Liver (tissue), 9 donors: Measurements from ENCODE around the gene EPHA6. TPM values are rescaled to one million over a fixed set of nuclear protein-coding genes. Genes with fewer than 3 reads are reported as not detected.

ENCODE experiments used
- DNase-seq: peaks from one replicate; pipeline ENCODE4 v3.0.0-alpha.2; 2017; ENCODE audit warnings: low spot score
- H3K27ac ChIP-seq, 2 donors: one replicate each; pipeline ENCODE4 v1.7.0; 2013; ENCODE audit warnings: inconsistent platforms in 2 of 2, low read length in 2 of 2, control low read depth in 1 of 2, low read depth in 1 of 2, mild to moderate bottlenecking in 1 of 2
- H3K27me3 ChIP-seq, 4 donors: one replicate each; pipeline versions ENCODE4 v1.6.1 to v1.7.0; 2013; ENCODE audit warnings: low read length in 3 of 4, inconsistent platforms in 1 of 4, mild to moderate bottlenecking in 1 of 4, moderate library complexity in 1 of 4; ENCODE audit not compliant: control insufficient read depth in 4 of 4, insufficient read depth in 4 of 4
- H3K36me3 ChIP-seq, 4 donors: one replicate each; pipeline versions ENCODE4 v1.6.1 to v1.7.0; 2013; ENCODE audit warnings: low read length in 3 of 4, mild to moderate bottlenecking in 3 of 4, low read depth in 1 of 4, moderate library complexity in 1 of 4; ENCODE audit not compliant: control insufficient read depth in 4 of 4, insufficient read depth in 3 of 4
- H3K4me1 ChIP-seq, 4 donors: one replicate each; pipeline versions ENCODE4 v1.6.1 to v1.7.0; 2013; ENCODE audit warnings: low read length in 3 of 4, mild to moderate bottlenecking in 3 of 4, moderate library complexity in 1 of 4; ENCODE audit not compliant: control insufficient read depth in 4 of 4, insufficient read depth in 4 of 4
- H3K4me3 ChIP-seq, 3 donors: one replicate each; pipeline versions ENCODE4 v1.6.1 to v1.7.0; 2013; ENCODE audit warnings: low read length in 3 of 3, control low read depth in 1 of 3, low read depth in 1 of 3, mild to moderate bottlenecking in 1 of 3
- H3K9ac ChIP-seq, 2 donors: one replicate each; pipeline ENCODE4 v1.7.0; 2013; ENCODE audit warnings: low read length in 2 of 2, mild to moderate bottlenecking in 2 of 2, moderate library complexity in 2 of 2, control low read depth in 1 of 2, low read depth in 1 of 2
- H3K9me3 ChIP-seq, 4 donors: one replicate each; pipeline versions ENCODE4 v1.6.1 to v1.7.0; 2013; ENCODE audit warnings: low read length in 3 of 4; ENCODE audit not compliant: control insufficient read depth in 4 of 4
- ATF3 ChIP-seq: IDR thresholded peaks from 2 replicates; pipeline ENCODE4 v1.6.1; 2016; ENCODE audit warnings: antibody characterized with exemption
- CTCF ChIP-seq: fragments of 150-350 bp; IDR thresholded peaks from 2 replicates; pipeline ENCODE4 v1.5.1; 2017; ENCODE audit warnings: improper control_type of control experiment, low read depth, low read length; ENCODE audit not compliant: missing input control
- EGR1 ChIP-seq, 2 donors: IDR thresholded peaks; 2 replicates each; pipeline ENCODE4 v1.6.1; 2016 to 2018; ENCODE audit warnings: antibody characterized with exemption in 2 of 2, low read depth in 2 of 2
- FOXA1 ChIP-seq: IDR thresholded peaks from 2 replicates; pipeline ENCODE4 v1.6.1; 2016; ENCODE audit warnings: antibody characterized with exemption
- FOXA2 ChIP-seq: IDR thresholded peaks from 2 replicates; pipeline ENCODE4 v1.6.1; 2016; ENCODE audit warnings: antibody characterized with exemption
- GABPA ChIP-seq, 2 donors: IDR thresholded peaks in 1 of 2; conservative IDR thresholded peaks in 1 of 2; 2 replicates each; pipeline ENCODE4 v1.6.1; 2016; ENCODE audit warnings: antibody characterized with exemption in 2 of 2, mild to moderate bottlenecking in 1 of 2, moderate library complexity in 1 of 2
- HNF4A ChIP-seq, 2 donors: conservative IDR thresholded peaks; 2 replicates each; pipeline ENCODE4 v1.6.1; 2016; ENCODE audit warnings: antibody characterized with exemption in 2 of 2, mild to moderate bottlenecking in 2 of 2
- HNF4G ChIP-seq: IDR thresholded peaks from 2 replicates; pipeline ENCODE4 v1.6.1; 2016; ENCODE audit warnings: antibody characterized with exemption
- JUND ChIP-seq, 2 donors: IDR thresholded peaks; 2 replicates each; pipeline ENCODE4 v1.6.1; 2016; ENCODE audit warnings: antibody characterized with exemption in 2 of 2
- NR2F2 ChIP-seq: IDR thresholded peaks from 2 replicates; pipeline ENCODE4 v1.6.1; 2016; ENCODE audit warnings: antibody characterized with exemption
- RAD21 ChIP-seq, 2 donors: IDR thresholded peaks; 2 replicates each; pipeline ENCODE4 v1.6.1; 2016; ENCODE audit warnings: antibody characterized with exemption in 2 of 2, mild to moderate bottlenecking in 2 of 2
- REST ChIP-seq: IDR thresholded peaks from 2 replicates; pipeline ENCODE4 v1.6.1; 2016; ENCODE audit warnings: antibody characterized with exemption, mild to moderate bottlenecking
- RXRA ChIP-seq, 2 donors: IDR thresholded peaks; 2 replicates each; pipeline ENCODE4 v1.6.1; 2017 to 2018; ENCODE audit warnings: antibody characterized with exemption in 2 of 2, mild to moderate bottlenecking in 1 of 2
- SP1 ChIP-seq: IDR thresholded peaks from 2 replicates; pipeline ENCODE4 v1.6.1; 2018; ENCODE audit warnings: antibody characterized with exemption, mild to moderate bottlenecking
- TAF1 ChIP-seq: conservative IDR thresholded peaks from 2 replicates; pipeline ENCODE4 v1.6.1; 2016; ENCODE audit warnings: antibody characterized with exemption, mild to moderate bottlenecking
- YY1 ChIP-seq: IDR thresholded peaks from 2 replicates; pipeline ENCODE4 v1.6.1; 2016; ENCODE audit warnings: antibody characterized with exemption, mild to moderate bottlenecking
- WGBS: extraction: QIAGEN DNeasy Blood & Tissue Kit; methylation state at CpG from one replicate; pipeline ENCODE4 v1.1.7; 2013; 5-methylcytosine and 5-hydroxymethylcytosine counted together
- polyA plus RNA-seq, 2 donors: library from polyadenylated mRNA; stranded (reverse) in 1 of 2; unstranded in 1 of 2; fragments of 200-250 nt in 1 of 2; fragments of >200 nt in 1 of 2; fragmentation: Nextera tagmentation in 1 of 2; extraction: Ambion mirVana in 1 of 2; gene quantifications; one replicate each; pipeline versions ENCODE4 v1.2.1 to v1.2.3, GENCODE V29; 2013 to 2015
- total RNA-seq, 2 donors: library from RNA; depleted of rRNA; stranded (reverse); fragments of >200 nt; gene quantifications; one replicate each; pipeline ENCODE4 v1.2.3, GENCODE V29; 2014
- TF ChIP-seq, protein P1 (sequence below): IDR thresholded peaks from 2 replicates; pipeline ENCODE4 v1.6.1; 2016; ENCODE audit warnings: antibody characterized with exemption
- TF ChIP-seq, protein P2 (sequence below): IDR thresholded peaks from 2 replicates; pipeline ENCODE4 v1.6.1; 2016; ENCODE audit warnings: antibody characterized with exemption
- donor health status: healthy.
- donor health status: healthy.
- donor health status: healthy.
- donor health status: healthy.
- donor health status: healthy.

The EPHA6 gene
- total and polyA plus RNA-seq, 4 donors, result 0.05 to 0.17 (median 0.05) TPM; not detected in 1

GRCh38 chr3:97001611-97002010 lies 187.2 kb downstream of the EPHA6 start:
- H3K9ac ChIP-seq, result no peak overlapping the region
- H3K4me3 ChIP-seq, result no peak overlapping the region
- no peaks in the 10 kb centered on the region for H3K27me3 ChIP-seq
- H3K36me3 ChIP-seq, result no peaks in the 10 kb centered on the region
- no peak for DNase-seq
- H3K27ac ChIP-seq, result no peak overlapping the region
- TF ChIP-seq YY1, result no peak
- no peak for TF ChIP-seq HNF4G
- no peak for TF ChIP-seq ATF3
- no peak for TF ChIP-seq HNF4A (conservative IDR thresholded peaks at IDR 0.05)
- TF ChIP-seq GABPA (IDR thresholded peaks at IDR 0.05 in 1 of 2, conservative IDR thresholded peaks at IDR 0.05 in 1 of 2), result no peak
- H3K9me3 ChIP-seq, result peaks cover 0 to 4% (median 0%) of the 10 kb centered on the region in 4 donors
- 72% methylated on average over 1 of the region's 1 CpG for WGBS
- no peaks in the 10 kb centered on the region for H3K4me1 ChIP-seq

DNA sequence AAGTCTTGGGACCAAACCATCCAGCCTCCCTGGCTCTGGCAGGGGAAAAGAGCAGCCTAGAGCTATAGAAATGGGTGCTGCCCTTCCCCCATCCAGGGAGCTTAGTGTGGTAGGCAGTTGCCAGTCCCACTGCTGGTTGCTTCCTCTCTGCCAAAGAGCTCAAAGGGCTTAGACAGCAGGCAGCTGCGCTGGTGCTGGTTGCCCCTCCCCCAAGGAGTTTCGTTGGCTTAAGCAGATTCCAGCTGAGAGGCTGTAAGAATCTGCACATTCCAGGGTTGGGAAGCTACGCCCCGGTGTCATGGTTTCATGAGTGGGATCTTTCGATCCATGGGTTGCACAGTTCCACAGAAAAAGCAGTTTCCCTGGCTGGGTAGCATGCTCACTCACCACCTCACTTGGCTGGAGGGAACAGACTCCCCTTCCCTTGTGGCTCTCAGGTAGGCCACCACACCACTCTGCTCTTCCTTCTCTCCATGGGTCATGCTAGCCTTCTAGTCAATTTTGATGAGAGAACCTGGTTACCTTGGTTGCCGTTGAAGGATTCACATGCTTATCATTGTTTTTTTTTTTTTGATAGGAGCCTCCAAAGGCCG lies 195.1 kb downstream of the EPHA6 start:
- H3K9me3 ChIP-seq, result no peaks in the 10 kb centered on the region
- 63% methylated on average over 7 of the region's 7 CpGs for WGBS
- H3K9ac ChIP-seq, result no peak overlapping the region

More for the DNA sequence above, 195.1 kb downstream of the EPHA6 start:
- no peak for DNase-seq
- Histone ChIP-seq H3K36me3 (no peaks in the 10 kb centered on the region), H3K4me1 (no peaks in the 10 kb centered on the region), H3K27me3 (no peaks in the 10 kb centered on the region), H3K27ac (no peak overlapping the region), H3K4me3 (no peak overlapping the region)
- TF ChIP-seq CTCF (no peak), FOXA2 (no peak), HNF4G (no peak), YY1 (no peak), JUND (IDR thresholded peaks at IDR 0.05) (no peak), RXRA (IDR thresholded peaks at IDR 0.05) (no peak), EGR1 (IDR thresholded peaks at IDR 0.05; ENCODE audit: low read depth in 2 of 2) (no peak), HNF4A (conservative IDR thresholded peaks at IDR 0.05) (no peak), FOXA1 (no peak), TAF1 (no peak), ATF3 (no peak), GABPA (IDR thresholded peaks at IDR 0.05 in 1 of 2, conservative IDR thresholded peaks at IDR 0.05 in 1 of 2) (no peak), NR2F2 (no peak), REST (no peak), SP1 (no peak), RAD21 (IDR thresholded peaks at IDR 0.05) (no peak)
- TF ChIP-seq, protein P1, sequence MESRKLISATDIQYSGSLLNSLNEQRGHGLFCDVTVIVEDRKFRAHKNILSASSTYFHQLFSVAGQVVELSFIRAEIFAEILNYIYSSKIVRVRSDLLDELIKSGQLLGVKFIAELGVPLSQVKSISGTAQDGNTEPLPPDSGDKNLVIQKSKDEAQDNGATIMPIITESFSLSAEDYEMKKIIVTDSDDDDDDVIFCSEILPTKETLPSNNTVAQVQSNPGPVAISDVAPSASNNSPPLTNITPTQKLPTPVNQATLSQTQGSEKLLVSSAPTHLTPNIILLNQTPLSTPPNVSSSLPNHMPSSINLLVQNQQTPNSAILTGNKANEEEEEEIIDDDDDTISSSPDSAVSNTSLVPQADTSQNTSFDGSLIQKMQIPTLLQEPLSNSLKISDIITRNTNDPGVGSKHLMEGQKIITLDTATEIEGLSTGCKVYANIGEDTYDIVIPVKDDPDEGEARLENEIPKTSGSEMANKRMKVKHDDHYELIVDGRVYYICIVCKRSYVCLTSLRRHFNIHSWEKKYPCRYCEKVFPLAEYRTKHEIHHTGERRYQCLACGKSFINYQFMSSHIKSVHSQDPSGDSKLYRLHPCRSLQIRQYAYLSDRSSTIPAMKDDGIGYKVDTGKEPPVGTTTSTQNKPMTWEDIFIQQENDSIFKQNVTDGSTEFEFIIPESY, result no peak
- TF ChIP-seq, protein P2, sequence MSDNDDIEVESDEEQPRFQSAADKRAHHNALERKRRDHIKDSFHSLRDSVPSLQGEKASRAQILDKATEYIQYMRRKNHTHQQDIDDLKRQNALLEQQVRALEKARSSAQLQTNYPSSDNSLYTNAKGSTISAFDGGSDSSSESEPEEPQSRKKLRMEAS, result no peak
